ENCODE data around the gene KPNA1.

KPNA1 gene

DNA sequence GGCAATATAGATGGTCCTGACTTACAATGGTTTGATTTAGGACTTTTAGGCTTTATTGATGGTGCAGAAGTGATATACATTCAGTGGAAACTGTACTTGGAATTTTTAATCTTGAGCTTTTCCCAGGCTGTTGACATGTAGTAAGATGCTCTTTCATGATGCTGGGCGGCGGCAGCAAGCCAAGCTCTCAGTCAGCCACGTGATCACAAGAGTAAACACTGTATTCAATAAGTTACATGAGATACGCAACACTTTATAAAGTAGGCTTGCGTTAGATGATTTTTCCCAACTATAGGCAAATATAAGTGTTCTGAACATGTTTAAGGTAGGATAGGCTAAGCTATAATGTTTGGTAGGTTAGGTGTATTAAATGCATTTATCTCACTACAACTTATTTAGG lies 31.4 kb upstream of the KPNA1 start:
- no peak for DNase-seq (ENCODE audit: low read depth, low spot score)
- H3K4me3 ChIP-seq (ENCODE audit: low read depth, low read length) = no peak overlapping the region
- in situ Hi-C loops (cut with HindIII; ENCODE audit: low sequenced_read_pairs) = no loop called here
- TF ChIP-seq, protein P1, sequence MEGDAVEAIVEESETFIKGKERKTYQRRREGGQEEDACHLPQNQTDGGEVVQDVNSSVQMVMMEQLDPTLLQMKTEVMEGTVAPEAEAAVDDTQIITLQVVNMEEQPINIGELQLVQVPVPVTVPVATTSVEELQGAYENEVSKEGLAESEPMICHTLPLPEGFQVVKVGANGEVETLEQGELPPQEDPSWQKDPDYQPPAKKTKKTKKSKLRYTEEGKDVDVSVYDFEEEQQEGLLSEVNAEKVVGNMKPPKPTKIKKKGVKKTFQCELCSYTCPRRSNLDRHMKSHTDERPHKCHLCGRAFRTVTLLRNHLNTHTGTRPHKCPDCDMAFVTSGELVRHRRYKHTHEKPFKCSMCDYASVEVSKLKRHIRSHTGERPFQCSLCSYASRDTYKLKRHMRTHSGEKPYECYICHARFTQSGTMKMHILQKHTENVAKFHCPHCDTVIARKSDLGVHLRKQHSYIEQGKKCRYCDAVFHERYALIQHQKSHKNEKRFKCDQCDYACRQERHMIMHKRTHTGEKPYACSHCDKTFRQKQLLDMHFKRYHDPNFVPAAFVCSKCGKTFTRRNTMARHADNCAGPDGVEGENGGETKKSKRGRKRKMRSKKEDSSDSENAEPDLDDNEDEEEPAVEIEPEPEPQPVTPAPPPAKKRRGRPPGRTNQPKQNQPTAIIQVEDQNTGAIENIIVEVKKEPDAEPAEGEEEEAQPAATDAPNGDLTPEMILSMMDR (IDR thresholded peaks at IDR 0.05; ENCODE audit: low read depth, low read length) = no peak

DNA sequence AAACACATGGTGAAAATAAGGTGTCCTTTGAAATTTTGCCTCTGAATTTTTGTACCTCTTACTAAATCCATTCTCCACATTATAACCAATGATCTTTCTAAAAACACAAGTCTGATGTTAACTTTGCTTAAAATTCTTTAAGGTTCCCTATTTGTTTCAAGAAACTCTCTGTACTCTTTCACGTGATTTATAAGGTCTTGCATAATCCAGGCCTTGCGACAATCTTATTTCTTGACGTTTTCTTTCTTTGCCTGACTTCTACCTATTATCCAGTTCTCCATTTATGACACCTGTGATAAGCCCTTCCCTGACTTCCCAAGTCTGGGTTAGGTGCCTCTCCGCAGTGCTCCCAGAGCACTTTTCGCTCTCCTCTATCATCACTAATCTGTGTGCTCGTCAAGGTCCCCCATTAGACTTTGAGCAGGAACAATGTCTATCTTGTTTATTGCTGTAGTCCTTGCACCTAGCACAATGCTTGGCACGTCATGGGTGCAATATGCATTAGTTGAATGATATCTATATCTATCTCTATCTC lies 24.3 kb upstream of the KPNA1 start:
- in situ Hi-C loops (cut with HindIII; ENCODE audit: low sequenced_read_pairs) = no loop called here
- DNase-seq (ENCODE audit: low read depth, low spot score) = no peak
- TF ChIP-seq, protein P1 (IDR thresholded peaks at IDR 0.05; ENCODE audit: low read depth, low read length) = no peak
- H3K4me3 ChIP-seq (ENCODE audit: low read depth, low read length) = no peak overlapping the region

DNA sequence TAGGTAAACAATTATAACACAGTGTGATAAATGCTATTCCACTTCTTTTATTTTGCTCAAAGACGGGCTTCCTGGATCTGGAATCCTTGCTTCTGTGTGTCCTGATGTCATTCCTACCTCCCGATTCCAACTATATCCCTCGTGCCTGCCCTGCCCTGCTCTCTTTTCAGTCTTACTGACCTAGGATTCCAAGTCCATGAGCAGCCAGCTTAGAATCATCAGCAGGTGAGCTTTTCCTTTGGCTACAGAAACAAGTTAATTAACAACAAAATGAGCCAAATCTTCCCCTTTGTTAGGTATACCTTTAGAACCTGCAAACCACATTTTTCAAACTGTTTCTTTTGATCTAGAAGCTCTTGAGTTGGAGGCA lies 21.9 kb upstream of the KPNA1 start:
- TF ChIP-seq, protein P1 (IDR thresholded peaks at IDR 0.05; ENCODE audit: low read depth, low read length) = no peak
- in situ Hi-C loops (cut with HindIII; ENCODE audit: low sequenced_read_pairs) = no loop called here
- no peak for DNase-seq (ENCODE audit: low read depth, low spot score)
- H3K4me3 ChIP-seq (ENCODE audit: low read depth, low read length) = no peak overlapping the region

DNA sequence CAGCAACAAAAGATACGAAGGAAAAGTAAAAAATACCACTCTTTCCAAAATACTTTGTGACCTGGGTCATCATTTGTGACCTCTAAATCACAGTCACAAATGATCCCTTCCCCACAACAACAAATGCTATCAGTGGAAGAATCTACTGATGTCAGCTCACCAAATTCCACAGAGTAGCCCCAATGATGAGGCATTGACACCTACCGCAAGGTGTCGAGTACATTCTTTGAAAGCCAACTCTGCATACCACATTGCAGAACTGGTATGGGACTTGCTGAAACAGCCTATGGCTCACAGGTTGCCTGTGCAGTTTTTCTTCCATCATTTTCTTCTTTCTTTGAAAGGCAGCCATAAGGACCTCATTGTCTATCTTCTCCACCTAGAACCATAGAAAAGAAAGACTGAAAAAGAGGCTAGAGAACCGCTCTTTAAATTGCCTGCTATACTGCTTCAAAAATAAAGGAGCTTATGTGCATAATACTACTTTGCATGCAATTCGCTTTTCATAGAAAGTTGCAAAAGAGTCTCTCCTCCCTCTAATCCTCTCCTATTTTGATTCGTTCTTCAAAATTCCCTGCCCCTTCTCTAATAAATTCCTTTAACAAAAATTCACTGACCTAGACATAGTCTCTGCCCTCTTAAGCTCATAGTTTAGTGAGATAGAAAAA lies 21.4 kb upstream of the KPNA1 start:
- no peak for DNase-seq (ENCODE audit: low read depth, low spot score)
- TF ChIP-seq, protein P1 (IDR thresholded peaks at IDR 0.05; ENCODE audit: low read depth, low read length) = no peak
- no peak overlapping the region for H3K4me3 ChIP-seq (ENCODE audit: low read depth, low read length)
- in situ Hi-C loops (cut with HindIII; ENCODE audit: low sequenced_read_pairs) = no loop called here

DNA sequence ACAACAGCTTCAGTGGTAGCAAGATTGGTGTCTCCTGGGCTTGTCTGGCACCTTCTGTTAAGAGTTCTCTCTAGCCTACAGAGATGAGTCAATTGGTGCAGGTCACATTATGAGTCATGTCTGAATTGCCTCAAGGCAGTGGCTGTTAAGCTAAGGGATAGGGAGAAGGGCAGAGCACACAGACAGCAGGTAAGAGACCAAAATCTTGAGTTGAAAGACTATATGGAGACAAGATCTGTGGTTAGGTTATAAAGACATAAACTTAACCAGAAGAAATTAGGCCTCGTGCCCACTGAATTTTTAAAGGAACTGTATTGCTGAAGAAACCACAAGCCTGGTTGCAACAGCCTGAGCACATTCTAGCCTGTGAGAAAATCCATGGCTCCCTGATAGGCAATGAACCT lies 19.2 kb upstream of the KPNA1 start:
- in situ Hi-C loops (cut with HindIII; ENCODE audit: low sequenced_read_pairs) = no loop called here
- TF ChIP-seq, protein P1 (IDR thresholded peaks at IDR 0.05; ENCODE audit: low read depth, low read length) = no peak
- peak; percentile 85 for DNase-seq (ENCODE audit: low read depth, low spot score)
- no peak overlapping the region for H3K4me3 ChIP-seq (ENCODE audit: low read depth, low read length)

DNA sequence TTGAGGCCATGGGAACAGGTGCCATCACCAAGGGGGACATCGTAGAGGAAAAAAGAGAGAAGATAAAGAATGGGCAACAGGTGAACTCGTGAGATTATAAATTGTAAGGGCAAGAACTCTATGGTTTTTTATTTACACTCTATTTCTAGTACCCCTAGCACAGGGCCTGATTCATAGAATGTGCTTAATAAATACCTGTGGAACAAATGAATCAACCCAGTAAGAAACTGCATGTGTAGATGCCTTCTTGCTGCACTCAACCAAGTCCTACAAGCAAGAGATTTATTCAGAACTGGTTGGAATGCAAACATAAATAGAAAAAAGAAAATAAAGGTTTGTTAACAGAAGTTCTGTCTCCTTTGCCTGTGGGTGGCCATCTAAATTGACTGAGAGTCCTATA lies 18.7 kb upstream of the KPNA1 start:
- TF ChIP-seq, protein P1 (IDR thresholded peaks at IDR 0.05; ENCODE audit: low read depth, low read length) = no peak
- in situ Hi-C loops (cut with HindIII; ENCODE audit: low sequenced_read_pairs) = no loop called here
- no peak for DNase-seq (ENCODE audit: low read depth, low spot score)
- no peak overlapping the region for H3K4me3 ChIP-seq (ENCODE audit: low read depth, low read length)

Data from astrocyte of the spinal cord (primary cell).